GM21423 (cell line): ENCODE results near the gene INCENP.
"Not testable (repeated sequence)": the region's sequence is repeated elsewhere in the genome, so short reads cannot be mapped to it uniquely, and the experiment has no call there.

Source experiments
- ATAC-seq: cut with Tn5 transposase; IDR thresholded peaks from one replicate; pipeline ENCODE4 v1.9.1; 2021; ENCODE audit warnings: mild to moderate bottlenecking, moderate library complexity; ENCODE audit not compliant: unreplicated experiment

The INCENP gene

DNA sequence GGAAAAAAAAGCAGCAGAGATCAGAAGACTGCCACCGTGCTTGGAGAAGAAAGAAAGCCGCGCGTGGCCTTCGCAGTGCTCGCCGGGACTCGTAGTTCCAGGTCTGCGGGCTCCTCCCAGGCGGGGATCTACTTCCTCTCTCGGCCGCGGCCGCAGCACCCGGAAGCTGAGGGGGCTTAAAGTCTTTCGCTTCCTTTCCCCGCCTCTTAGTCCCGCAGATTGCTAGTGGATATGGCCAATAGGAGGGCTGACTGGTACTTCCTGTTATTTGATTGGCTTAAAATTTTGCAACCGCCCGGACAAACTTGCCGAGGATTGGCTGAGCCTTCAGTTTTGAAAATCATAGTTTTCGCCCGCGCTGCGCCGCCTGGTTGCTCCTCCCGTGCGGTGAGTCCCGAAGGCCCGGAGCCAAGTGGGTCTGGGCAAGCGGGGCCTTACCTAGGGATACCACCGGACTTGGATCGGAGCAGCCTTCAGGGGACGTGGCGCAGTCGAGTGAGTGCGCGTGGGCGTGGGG lies at the start of gene INCENP:
Gene INCENP (plus strand): TSS at position 343 of the 517 bp plus-strand sequence. CDS start 4,151 bp downstream, outside the sequence.
- ATAC-seq, result peak; percentile 95

DNA sequence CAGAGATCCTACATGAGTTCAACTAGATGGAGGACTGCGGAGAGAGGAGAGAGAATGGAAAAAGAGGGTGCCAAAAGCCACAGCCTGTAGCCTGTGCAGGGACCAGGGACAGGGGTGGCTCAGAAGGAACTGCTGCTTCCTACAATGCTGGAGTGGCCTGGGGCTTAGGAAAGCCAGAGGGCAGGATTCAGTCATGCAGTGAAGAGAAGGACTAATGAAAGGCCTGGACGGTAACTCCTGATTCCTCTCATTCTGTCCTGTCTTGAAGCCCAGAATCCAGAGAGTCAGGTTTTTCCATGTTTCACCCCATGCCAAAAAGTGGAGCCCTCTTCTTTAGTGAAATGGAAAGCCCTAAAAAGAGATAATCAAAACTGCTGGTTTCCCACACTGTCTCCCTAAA lies 48.4 kb upstream of the INCENP start:
- no peak for ATAC-seq

DNA sequence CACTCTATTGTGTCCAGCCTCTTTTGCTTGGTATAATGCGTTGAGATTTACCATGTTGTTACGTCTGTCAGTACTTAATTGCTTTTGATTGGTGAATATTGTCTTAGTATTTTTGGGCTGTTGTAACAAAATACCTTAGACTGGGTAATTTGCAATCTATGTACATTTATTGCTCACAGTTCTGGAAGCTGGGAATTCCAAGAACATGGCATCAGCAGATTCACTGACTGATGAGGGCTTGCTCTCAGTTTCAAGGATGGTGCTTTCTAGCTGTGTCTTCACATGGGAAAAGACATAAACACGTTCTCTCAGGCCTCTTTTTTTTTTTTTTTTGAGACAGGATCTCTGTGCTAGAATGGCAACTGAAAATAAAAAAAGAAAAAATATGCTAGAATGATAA lies 46.7 kb upstream of the INCENP start:
- no peak for ATAC-seq

DNA sequence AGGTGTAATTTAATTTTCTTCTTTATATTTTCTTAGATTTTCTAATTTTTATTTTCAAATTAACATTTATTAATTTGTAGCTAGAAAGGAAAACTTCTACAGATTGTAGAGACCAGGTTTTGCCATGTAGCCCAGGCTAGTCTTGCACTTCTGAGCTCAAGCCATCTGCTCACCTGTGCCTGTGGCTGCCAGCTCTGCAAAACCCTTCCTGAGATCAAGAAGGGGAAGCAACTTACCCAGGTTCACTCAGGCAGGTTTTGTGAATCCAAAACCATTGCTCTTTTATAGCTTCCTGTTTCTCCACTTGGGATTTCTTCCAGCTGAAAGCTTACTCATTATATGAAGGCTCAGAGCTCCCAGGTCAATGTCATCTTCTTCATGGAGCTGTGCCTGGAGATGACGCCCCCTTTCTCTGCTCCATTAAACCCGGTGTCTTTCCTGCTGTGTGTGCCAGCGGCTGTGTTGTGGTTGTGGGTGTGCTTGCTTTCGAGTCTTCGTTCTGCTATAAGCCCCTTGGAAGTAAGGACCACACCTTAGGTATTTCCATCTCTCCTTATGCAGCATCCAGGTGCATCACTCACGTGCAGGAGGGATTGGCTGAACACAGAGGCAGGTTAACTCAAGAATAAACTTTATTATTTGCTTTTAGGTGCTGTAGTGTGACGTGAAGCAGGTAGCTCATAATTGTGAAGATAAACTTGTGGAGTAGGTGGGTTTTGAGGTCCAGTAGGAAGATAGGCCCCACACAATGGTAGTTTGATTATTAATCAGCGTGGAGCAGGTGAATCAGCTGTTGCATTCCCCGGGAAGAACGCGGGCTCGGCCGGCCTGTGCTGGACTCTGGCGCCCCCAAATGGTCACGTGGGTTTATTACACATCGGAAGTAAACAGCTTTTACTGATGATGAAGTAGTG lies 42.2 kb upstream of the INCENP start:
- no peak for ATAC-seq

DNA sequence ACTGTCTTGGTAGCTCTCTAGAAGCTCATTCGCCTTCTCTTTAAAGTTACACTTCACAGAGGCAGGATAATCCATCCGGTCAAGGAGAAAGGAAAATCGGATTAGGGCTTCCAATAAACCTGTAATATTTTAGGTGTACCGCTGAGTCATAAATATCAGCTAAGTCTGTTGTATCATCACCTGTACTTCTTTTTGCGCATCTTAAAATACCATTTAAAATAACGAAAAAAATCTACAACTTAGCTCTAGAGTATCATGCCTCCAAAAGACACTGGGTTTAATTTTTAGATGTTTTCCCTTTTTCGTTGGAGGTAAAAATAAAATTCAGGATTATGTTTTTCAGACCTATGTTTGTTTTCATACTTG lies 41.5 kb upstream of the INCENP start:
- no peak for ATAC-seq

DNA sequence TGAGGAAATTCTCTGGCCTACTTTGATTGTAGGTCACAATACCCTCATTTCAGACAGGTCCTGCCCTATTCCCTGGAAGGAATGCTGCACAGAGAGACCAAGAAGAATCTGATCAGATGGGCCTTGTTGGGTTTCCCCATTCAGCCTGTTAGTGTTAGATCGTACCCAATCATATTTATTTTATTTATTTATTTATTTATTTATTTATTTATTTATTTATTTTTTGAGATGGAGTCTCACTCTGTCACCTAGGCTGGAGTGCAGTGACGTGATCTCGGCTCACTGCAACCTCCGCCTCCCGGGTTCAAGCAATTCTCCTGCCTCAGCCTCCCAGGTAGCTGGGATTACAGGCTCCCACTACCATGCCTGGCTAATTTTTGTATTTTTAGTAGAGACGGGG lies 39.0 kb upstream of the INCENP start:
- not testable (repeated sequence) for ATAC-seq

DNA sequence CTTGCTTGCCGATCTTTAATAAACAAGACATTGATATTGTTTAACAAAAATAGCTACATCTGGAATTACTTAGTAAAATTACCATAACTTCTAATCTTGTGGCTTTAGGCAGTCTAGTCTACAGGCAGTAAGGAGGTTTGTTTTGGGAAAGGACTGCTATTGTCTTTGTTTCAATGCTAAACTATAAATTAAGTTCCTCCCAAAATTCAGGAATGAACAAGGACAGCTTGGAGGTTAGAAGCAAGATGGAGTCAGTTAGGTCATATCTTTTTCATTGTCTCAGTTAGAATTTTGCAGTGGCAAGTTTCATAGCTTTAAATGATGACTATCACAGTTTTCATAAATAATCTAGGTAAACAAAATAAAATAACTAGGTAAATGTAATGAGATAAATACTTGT lies 36.1 kb upstream of the INCENP start:
- ATAC-seq, result no peak

DNA sequence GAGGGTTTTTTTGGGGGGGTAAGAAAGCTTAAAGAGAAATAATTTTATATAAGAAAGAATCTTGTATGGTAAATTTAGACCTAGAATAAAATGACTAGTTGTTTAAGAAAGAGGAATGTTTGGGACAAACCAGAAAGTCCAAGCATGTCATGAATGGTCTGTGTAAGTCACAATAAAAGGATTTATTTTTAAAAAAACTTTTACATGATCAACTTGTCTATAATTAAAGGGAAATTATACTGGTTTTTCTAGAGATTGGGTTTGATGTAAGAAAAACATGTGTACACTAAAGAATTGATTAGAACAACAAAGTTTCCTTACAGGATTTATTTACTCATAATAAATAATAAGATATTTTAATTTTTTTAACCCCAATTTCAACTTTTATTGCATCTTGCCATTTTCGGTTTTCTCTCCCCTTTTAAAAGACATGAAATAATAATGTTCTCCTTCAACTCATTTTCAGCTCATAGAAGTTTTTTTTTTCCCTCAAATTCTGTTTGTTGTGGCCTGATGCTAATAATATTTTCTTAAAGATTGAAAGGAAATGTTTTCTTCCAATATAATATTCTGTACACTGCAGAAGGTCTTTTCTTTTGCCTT lies 35.4 kb upstream of the INCENP start:
- ATAC-seq, result no peak

DNA sequence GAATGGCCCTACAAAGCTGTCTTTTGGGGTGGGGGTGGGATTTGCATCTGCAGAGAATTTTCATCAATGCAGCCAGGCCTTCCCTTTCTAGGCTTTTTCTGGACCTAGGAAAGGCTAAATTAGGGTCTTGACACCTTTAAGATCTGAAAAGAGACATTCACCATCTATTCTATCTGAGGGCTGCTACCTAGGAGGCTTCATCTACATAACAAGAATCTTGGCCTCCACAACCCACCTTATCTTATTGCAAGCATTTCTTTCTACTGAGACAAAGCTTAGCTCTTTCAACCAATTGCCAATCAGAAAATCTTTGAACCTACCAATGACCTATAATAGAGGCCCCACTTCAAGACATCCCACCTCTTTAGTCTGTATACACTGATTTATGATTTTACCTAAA lies 20.7 kb upstream of the INCENP start:
- no peak for ATAC-seq

DNA sequence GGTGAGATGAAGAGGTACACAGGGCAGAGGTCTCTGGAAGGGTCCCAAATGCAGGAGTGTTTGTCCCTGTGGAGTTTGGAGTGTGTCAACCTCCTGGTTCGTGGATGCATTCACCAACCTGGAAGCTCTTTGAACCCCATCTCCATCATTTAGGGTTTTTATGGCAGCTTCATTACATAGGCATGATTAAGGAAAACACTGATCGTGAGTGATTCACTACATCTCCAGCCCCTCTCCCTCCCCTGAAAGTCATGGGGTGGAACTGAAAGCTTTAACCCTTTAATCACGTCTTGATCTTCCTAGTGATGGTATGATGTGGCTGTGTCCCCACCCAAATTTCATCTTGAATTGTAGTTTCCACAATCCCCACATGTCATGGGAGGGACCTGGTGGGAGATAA lies 19.8 kb upstream of the INCENP start:
- no peak for ATAC-seq

DNA sequence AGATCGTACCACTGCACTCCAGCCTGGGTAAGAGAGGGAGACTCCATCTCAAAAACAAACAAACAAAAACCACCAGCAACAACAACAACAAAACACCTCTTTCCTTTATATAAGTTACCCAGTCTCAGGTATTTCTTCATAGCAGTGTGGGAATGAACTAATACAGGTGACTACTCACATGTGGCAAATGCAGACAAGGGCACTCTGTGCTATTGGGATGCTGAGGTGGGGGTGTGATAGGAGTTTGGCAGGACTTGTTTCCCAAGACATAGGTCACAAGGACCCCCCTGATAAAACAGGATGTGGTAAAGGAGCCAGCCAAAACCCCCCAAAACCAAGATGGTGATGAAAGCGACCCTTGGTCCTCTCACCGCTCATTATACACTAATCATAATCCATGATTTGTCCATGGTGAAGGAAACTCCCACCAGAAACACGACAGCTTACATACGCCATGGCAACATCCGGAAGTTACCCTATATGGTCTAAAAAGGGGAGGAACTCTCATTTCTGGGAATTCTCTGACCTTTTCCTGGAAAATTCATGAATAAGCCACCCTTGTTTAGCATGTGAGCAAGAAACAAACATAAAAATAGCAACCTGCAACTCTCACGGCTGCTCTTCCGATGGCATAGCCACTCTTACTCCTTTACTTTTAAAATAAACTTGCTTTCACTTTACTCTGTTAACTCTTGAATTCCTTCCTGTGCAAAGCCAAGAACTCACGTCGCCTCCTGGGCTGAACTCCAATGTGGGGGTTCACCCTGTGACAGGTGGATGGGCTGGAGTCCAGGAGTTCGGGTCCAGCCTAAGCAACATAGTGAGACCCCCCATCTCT lies 18.8 kb upstream of the INCENP start:
- ATAC-seq, result no peak

DNA sequence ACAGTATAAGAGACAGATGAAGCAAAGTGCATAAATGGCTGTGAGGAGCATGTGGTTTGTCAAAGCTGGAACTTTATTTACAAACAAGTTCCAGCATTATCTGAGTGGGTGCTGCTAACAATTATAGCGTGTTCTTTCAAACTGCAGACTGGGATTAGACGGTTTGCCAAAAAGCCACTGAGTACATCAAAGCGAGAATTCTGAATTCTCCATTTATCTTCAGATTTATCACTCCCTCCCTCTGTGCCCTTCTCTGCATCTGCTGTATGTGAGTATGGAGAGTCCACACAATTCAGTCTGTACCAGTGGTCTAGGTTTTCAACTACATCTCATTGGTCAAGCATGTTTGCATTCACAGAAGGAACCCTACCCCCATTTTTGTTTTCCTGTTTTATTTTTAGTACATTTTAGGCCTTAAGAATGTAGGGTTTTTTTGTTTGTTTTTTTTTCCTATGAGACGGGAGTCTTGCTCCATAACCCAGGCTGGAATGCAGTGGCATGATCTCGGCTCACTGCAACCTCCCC lies 18.1 kb upstream of the INCENP start:
- no peak for ATAC-seq

DNA sequence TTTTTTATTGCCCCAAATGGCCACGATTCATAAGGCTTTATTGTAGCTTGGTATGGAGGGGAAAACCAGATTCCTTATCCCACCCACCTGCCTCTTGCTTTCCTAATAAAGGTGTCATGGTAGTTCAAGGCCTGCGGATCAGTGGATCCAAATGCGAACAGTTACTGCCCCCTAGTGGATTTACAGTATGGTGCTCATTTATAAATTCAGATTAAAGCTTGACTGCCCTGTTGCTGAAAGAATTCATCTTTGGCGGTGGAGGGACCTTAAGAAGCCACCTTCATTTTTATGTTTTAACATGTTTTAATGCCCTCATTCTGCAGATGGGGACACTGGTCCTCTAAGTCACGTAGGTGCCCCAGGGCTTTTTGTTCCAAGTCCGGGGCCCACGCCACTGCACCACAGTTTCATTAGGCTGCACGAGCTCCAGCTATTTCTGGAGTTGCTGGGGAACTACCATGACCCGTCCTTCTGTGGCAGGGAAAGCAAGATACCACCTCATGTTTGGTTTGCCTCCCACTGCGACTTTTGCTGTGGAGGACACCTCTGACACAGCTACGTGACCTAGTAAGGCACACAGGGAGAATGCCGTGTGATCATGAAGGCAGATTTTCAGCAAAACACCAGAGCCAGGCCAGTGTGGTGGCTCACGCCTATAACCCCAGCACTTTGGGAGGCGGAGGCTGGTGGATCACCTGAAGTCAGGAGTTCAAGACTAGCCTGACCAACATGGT lies 15.6 kb upstream of the INCENP start:
- no peak for ATAC-seq

DNA sequence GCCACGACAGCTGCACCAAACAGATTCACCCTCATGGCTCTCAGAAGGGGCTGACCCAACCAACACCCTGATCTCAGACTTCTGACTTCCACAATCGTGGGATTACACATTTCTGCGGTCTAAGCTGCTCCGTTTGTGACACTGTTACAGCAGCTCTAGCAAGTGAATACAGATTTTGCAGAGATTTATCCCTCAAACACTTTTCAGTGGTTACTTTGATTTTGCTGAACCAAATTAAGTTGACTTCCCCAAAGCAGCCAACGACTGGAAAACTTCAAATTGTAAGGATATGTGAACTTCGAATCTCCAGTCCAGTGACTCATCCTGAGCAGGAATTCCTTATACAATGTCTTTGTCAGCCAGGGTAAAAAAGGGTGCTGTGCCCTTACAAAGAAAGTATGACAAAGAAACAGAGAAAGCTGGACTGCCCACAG lies 14.8 kb upstream of the INCENP start:
- no peak for ATAC-seq

DNA sequence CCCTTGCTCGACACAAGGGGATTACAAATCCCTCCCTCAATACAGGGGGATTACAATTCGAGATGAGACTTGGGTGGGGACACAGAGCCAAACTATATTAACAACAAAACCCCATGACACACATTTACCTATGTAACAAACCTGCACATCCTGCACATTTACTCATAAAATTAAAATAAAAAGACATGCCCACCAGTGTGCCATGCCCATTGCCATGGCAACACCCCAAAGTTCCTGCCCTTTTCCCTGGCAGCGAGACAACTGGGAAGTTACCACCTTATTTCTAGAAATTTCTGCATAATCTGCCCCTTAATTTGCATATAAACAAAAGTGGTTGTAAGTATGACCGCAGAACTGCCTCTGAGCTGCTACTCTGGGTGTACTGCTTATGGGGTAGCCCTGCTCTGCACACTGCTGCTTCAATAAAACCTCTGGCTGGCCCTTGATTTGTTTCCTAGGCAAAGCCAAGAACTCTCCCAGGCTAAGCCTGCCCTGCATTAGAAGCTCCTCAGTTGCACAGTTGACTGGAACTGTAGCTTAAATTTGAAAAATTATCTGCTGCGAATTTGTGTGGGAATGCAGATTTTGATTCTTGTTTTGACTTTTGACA lies 8.6 kb upstream of the INCENP start:
- ATAC-seq, result no peak

DNA sequence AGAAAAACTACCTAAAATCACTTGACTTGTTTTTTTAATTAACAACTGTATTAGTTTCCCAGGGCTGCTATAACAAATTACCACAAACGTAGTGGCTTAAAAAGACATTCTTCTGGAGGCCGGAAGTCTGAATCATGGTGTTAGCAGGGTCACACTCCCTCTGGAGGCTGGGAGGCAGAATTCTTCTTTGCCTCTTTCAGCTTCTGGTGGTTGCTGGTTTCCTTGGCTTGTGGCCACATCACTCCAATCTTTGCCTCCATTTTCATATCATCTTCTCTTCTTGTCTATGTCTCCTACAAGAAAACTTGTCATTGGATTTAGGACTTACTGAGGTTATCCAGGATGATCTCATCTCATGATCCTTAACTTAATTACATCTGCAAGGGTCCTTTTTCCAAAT lies 7.4 kb upstream of the INCENP start:
- no peak for ATAC-seq

DNA sequence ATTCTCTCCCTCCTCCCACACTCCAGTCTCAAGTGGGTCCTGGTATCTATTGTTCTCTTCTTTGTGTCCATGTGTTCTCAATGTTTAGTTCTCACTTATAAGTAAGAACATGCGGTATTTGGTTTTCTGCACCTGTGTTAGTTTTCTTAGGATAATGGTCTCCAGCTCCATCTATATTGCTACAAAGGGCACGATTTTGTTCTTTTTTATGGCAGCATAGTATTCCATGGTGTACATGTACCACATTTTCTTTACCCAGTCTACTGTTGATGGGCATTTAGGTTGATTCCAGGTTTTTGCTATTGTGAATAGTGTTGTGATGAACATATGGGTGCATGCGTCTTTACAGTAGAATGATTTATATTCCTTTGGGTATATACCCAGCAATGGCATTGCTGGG lies 4.2 kb upstream of the INCENP start:
- no peak for ATAC-seq

DNA sequence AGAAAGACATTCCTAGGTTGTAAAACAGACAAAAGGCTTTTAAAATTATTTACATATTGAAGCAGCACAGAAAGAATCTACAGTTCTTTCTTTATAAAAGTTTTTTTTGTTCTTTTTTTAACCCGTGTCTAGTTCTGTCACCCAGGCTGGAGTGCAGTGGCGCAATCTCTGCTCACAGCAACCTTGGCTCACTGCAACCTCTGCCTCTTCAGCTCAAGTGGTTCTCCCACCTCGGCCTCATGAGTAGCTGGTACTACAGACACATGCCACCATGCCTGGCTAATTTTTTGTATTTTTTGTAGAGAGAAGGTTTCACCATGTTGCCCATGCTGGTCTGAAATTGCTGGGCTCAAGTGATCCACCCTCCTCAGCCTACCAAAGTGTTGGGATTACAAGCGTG lies 3.8 kb upstream of the INCENP start:
- no peak for ATAC-seq

DNA sequence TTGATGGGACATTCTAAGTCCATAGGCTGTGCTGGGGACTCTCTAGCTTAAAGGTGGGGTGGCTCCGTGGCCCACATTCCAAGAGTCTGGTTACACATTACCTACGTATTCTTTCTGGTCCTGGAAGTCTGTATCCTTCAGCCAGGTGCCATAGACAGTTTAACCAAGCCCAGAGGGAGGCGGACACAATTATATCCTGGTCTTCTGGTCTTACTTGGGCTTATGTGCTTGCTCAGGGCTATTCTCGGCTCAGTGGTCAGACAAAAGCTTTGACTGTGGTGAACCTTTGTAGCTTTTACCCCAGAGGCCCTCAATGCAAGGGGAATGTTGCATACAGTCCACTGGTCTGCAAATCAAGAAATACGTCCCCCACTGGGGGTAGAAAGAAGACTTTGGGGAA lies 3.4 kb upstream of the INCENP start:
- ATAC-seq, result no peak

DNA sequence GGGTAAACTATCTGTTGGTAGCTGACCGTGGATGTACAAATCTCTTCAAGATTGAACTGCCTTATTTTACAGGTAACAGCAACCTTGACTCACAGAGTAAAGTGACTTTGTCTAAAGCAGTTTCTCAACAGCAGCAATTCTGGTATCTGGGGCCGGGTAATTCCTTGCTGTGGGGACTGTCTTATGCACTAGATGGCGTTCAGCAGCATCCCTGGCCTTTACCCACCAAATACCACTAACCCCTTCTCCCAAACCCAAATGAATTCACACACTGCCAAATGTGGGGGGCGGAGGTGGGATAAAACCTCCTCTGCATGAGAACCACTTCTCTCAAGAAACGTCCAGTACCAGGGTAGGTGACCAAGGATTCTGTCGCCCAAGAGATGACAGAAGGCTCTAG lies 1.7 kb upstream of the INCENP start:
- no peak for ATAC-seq
